ENCODE measurements around the gene GNB1.
"Not testable (repeated sequence)": the region's sequence is repeated elsewhere in the genome, so short reads cannot be mapped to it uniquely, and the experiment has no call there.

DNA sequence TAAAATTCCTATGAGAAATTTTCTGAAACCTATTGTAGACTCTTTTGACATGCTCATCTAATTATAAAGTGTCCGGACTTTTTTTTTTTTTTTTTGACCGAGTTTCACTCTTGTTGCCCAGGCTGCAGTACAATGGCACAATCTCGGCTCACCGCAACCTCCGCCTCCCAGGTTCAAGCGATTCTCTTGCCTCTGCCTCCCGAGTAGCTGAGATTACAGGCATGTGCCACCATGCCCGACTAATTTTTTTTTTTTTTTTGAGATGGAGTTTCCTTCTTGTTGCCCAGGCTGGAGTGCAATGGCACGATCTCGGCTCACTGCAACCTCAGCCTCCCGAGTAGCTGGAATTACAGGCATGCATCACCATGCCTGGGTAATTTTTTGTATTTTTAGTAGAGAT lies 7.0 kb downstream of the GNB1 start:
- not testable (repeated sequence) for TF ChIP-seq EZH2 (IDR thresholded peaks at IDR 0.05; ENCODE audit: borderline replicate concordance); EZH2phosphoT487 (IDR thresholded peaks at IDR 0.05; ENCODE audit: low read depth, severe bottlenecking, unreplicated experiment)
- TF ChIP-seq, protein P1, sequence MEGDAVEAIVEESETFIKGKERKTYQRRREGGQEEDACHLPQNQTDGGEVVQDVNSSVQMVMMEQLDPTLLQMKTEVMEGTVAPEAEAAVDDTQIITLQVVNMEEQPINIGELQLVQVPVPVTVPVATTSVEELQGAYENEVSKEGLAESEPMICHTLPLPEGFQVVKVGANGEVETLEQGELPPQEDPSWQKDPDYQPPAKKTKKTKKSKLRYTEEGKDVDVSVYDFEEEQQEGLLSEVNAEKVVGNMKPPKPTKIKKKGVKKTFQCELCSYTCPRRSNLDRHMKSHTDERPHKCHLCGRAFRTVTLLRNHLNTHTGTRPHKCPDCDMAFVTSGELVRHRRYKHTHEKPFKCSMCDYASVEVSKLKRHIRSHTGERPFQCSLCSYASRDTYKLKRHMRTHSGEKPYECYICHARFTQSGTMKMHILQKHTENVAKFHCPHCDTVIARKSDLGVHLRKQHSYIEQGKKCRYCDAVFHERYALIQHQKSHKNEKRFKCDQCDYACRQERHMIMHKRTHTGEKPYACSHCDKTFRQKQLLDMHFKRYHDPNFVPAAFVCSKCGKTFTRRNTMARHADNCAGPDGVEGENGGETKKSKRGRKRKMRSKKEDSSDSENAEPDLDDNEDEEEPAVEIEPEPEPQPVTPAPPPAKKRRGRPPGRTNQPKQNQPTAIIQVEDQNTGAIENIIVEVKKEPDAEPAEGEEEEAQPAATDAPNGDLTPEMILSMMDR (IDR thresholded peaks at IDR 0.05; ENCODE audit: poor library complexity): not testable (repeated sequence)
